ENCODE data around the gene DCTN4. TPM values are rescaled to one million over a fixed set of nuclear protein-coding genes. Genes with fewer than 3 reads are reported as not detected.

DCTN4 gene
- total and polyA plus RNA-seq, 2 of the 4 experiments (the other 2 are of a cell fraction): 28.1 to 50.2 TPM

DNA sequence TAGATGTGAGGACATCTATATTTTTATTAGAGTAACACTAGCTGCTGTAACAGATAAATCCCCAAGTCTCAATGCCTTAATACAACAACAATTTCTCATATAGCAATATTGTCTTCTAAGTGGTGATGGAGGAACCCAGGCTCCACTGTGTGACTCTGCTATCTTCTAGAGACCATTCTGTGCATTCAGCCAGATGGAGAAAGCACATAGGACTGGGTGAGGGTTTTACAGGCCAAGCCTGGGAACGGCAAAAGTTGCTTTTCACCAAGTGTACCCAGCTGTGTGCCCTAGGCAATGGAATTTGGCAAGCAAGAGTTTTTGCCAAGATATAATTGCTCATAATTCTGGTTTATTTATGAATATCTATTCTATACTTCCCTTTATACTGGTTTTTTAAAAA lies 69.7 kb downstream of the DCTN4 start:
- dilution Hi-C loops (cut with HindIII; ENCODE audit: low sequenced_read_pairs, unreplicated experiment) (no loop called here), in situ Hi-C loops (cut with MboI; ENCODE audit: low sequenced_read_pairs) (no loop called here), intact Hi-C loops (cut with micrococcal nuclease) (no loop called here)
- Histone ChIP-seq H3K9ac (ENCODE audit: low read depth, low read length) (no peak overlapping the region), H3K23ac (ENCODE audit: low read depth, low read length) (no peak overlapping the region), H3K4me1 (ENCODE audit: control insufficient read depth, insufficient read depth, low read length) (no peaks in the 10 kb centered on the region), H3K56ac (ENCODE audit: extremely low read depth, insufficient read depth, low read length) (no peak overlapping the region), H3K79me1 (ENCODE audit: low read depth in 1 of 2, low read length in 2 of 2) (no peaks in the 10 kb centered on the region), H4K91ac (ENCODE audit: insufficient read depth, low read depth, low read length) (no peak overlapping the region), H2AFZ (replicated peaks; ENCODE audit: low read length, poor library complexity) (no peak overlapping the region), H3K27me3 (ENCODE audit: control insufficient read depth, insufficient read depth, low read length) (no peaks in the 10 kb centered on the region), H2BK20ac (ENCODE audit: low read depth, low read length) (no peak overlapping the region), H4K8ac (ENCODE audit: low read depth in 2 of 2, low read length in 2 of 2) (no peak overlapping the region), H2BK120ac (ENCODE audit: low read depth, low read length) (no peak overlapping the region), H4K5ac (ENCODE audit: low read depth, low read length) (no peak overlapping the region), H3K4ac (ENCODE audit: low read depth, low read length) (no peak overlapping the region), H3K9me3 (ENCODE audit: control insufficient read depth, insufficient read depth, low read length) (no peaks in the 10 kb centered on the region), H3K4me2 (ENCODE audit: low read depth, low read length) (no peak overlapping the region), H3K36me3 (ENCODE audit: control insufficient read depth, insufficient read depth, low read length) (peaks cover 25% of the 10 kb centered on the region), H2BK15ac (ENCODE audit: low read depth, low read length) (no peak overlapping the region), H3K18ac (ENCODE audit: low read depth, low read length) (no peak overlapping the region), H2AK9ac (replicated peaks; ENCODE audit: low read depth, low read length, poor library complexity) (no peak overlapping the region), H2AK5ac (ENCODE audit: low read depth, low read length) (no peak overlapping the region), H3K14ac (replicated peaks; ENCODE audit: low read depth, low read length) (no peak overlapping the region), H4K20me1 (ENCODE audit: insufficient read depth, low read length) (no peaks in the 10 kb centered on the region), H2BK5ac (ENCODE audit: low read depth, low read length, poor library complexity, severe bottlenecking) (no peak overlapping the region), H3K4me3 (ENCODE audit: insufficient read depth, low read depth, low read length) (no peak overlapping the region), H3K27ac (ENCODE audit: insufficient read depth, low read length) (no peak overlapping the region), H3K9me1 (ENCODE audit: insufficient read depth, low read length) (no peaks in the 10 kb centered on the region)
- WGBS, 2 experiments (ENCODE audit: extremely low coverage in 2 of 2, insufficient read length in 1 of 2): no CpG with 5 or more reads among the region's 1 CpG
- CTCF ChIA-PET: interaction anchor here (0.6 kb wide), 1 partner anchor 320 kb away, joined by 3 read pairs; no protein-coding TSS in a partner anchor
- no peak for TF ChIP-seq NFE2L2 (IDR thresholded peaks at IDR 0.05; ENCODE audit: low read depth, low read length)
- TF ChIP-seq MAFK (IDR thresholded peaks at IDR 0.05; ENCODE audit: low read depth, low read length): no peak
- no peak for TF ChIP-seq POLR2A (IDR thresholded peaks at IDR 0.05; ENCODE audit: low read depth, low read length)
- no peak for TF ChIP-seq RFX5 (IDR thresholded peaks at IDR 0.05; ENCODE audit: low read depth, low read length)
- no peak for TF ChIP-seq FOS (IDR thresholded peaks at IDR 0.05; ENCODE audit: low read depth, low read length)
- TF ChIP-seq RCOR1 (IDR thresholded peaks at IDR 0.05; ENCODE audit: insufficient replicate concordance, low read length): no peak
- TF ChIP-seq CEBPB (IDR thresholded peaks at IDR 0.05; ENCODE audit: low read depth, low read length): no peak
- no peak for TF ChIP-seq SMC3 (IDR thresholded peaks at IDR 0.05; ENCODE audit: low read depth, low read length)
- TF ChIP-seq, protein P1, sequence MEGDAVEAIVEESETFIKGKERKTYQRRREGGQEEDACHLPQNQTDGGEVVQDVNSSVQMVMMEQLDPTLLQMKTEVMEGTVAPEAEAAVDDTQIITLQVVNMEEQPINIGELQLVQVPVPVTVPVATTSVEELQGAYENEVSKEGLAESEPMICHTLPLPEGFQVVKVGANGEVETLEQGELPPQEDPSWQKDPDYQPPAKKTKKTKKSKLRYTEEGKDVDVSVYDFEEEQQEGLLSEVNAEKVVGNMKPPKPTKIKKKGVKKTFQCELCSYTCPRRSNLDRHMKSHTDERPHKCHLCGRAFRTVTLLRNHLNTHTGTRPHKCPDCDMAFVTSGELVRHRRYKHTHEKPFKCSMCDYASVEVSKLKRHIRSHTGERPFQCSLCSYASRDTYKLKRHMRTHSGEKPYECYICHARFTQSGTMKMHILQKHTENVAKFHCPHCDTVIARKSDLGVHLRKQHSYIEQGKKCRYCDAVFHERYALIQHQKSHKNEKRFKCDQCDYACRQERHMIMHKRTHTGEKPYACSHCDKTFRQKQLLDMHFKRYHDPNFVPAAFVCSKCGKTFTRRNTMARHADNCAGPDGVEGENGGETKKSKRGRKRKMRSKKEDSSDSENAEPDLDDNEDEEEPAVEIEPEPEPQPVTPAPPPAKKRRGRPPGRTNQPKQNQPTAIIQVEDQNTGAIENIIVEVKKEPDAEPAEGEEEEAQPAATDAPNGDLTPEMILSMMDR (conservative IDR thresholded peaks at IDR 0.05; ENCODE audit: low read depth, low read length): no peak
- TF ChIP-seq MAZ (IDR thresholded peaks at IDR 0.05; ENCODE audit: borderline replicate concordance, low read depth, low read length): no peak
- TF ChIP-seq, protein P2, sequence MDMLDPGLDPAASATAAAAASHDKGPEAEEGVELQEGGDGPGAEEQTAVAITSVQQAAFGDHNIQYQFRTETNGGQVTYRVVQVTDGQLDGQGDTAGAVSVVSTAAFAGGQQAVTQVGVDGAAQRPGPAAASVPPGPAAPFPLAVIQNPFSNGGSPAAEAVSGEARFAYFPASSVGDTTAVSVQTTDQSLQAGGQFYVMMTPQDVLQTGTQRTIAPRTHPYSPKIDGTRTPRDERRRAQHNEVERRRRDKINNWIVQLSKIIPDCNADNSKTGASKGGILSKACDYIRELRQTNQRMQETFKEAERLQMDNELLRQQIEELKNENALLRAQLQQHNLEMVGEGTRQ (IDR thresholded peaks at IDR 0.05; ENCODE audit: low read depth, low read length): no peak
- no peak for TF ChIP-seq BHLHE40 (IDR thresholded peaks at IDR 0.05; ENCODE audit: low read depth, low read length)
- TF ChIP-seq CHD1 (IDR thresholded peaks at IDR 0.05; ENCODE audit: low read depth, low read length): no peak
- TF ChIP-seq, protein P3, sequence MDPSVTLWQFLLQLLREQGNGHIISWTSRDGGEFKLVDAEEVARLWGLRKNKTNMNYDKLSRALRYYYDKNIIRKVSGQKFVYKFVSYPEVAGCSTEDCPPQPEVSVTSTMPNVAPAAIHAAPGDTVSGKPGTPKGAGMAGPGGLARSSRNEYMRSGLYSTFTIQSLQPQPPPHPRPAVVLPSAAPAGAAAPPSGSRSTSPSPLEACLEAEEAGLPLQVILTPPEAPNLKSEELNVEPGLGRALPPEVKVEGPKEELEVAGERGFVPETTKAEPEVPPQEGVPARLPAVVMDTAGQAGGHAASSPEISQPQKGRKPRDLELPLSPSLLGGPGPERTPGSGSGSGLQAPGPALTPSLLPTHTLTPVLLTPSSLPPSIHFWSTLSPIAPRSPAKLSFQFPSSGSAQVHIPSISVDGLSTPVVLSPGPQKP (IDR thresholded peaks at IDR 0.05; ENCODE audit: borderline replicate concordance, low read depth, low read length): no peak
- TF ChIP-seq RAD21 (IDR thresholded peaks at IDR 0.05; ENCODE audit: low read length): no peak
- no peak for TF ChIP-seq MXI1 (IDR thresholded peaks at IDR 0.05; ENCODE audit: borderline replicate concordance, low read depth, low read length)
- ATAC-seq (ENCODE audit: low read depth): no peak
- POLR2A ChIA-PET (ENCODE audit: unreplicated experiment): no interaction called here
- BruUV-seq (replicated peaks): no TSS peak
- no peak for DNase-seq

Measured in IMR-90 (cell line).